HL-60 (cell line): ENCODE data around the gene RPL10.
A peak's percentile ranks its signal among the peaks of the same experiment; 100 is the strongest.

Source experiments
- DNase-seq, 2 experiments: peaks; one replicate each; pipeline ENCODE4 v3.0.0-alpha.2; 2010 to 2020; ENCODE audit warnings: low read depth in 1 of 2, low spot score in 1 of 2
- H3K27ac ChIP-seq: fragments of 250-450 bp; sonication (Bioruptor Pico); replicated peaks from 2 replicates; pipeline ENCODE4 v1.5.1; 2020; ENCODE audit warnings: mild to moderate bottlenecking, moderate library complexity
- H3K27me3 ChIP-seq: fragments of 250-450 bp; sonication (Bioruptor Pico); 2 replicates; pipeline ENCODE4 v1.5.1; 2021; ENCODE audit warnings: mild to moderate bottlenecking, moderate library complexity; ENCODE audit not compliant: insufficient read depth, poor library complexity, severe bottlenecking
- H3K4me3 ChIP-seq: replicated peaks from 2 replicates; pipeline ENCODE4 v1.5.1; 2011; ENCODE audit warnings: mild to moderate bottlenecking, control low read depth, low read length; ENCODE audit not compliant: insufficient read depth
- CTCF ChIP-seq: IDR thresholded peaks from one replicate; pipeline ENCODE4 v1.5.1; 2011; ENCODE audit warnings: low read length, control low read depth, inconsistent platforms; ENCODE audit not compliant: insufficient read depth
- GABPA ChIP-seq: IDR thresholded peaks from 2 replicates; pipeline ENCODE4 v1.6.1; 2012; ENCODE audit warnings: low read depth
- POLR2AphosphoS5 ChIP-seq: IDR thresholded peaks from 2 replicates; pipeline ENCODE4 v1.6.1; 2012; ENCODE audit warnings: low read depth
- REST ChIP-seq: IDR thresholded peaks from 2 replicates; pipeline ENCODE4 v1.6.1; 2012; ENCODE audit warnings: low read depth; ENCODE audit not compliant: insufficient replicate concordance
- SPI1 ChIP-seq: IDR thresholded peaks from 2 replicates; pipeline ENCODE4 v1.6.1; 2012; ENCODE audit warnings: low read depth, mild to moderate bottlenecking, borderline replicate concordance

The RPL10 gene

GRCh38 chrX:154443992-154444754, 46.0 kb downstream of the RPL10 start, which contains the start of gene FAM50A:
Gene FAM50A, plus strand, starts transcription at chrX:154444141. Its CDS starts 95 bp downstream, at chrX:154444236.
- H3K27ac ChIP-seq, result no peak within 1 kb of the TSS
- DNase-seq, result peak in 1 of 2 experiments; percentile 42

GRCh38 chrX:154444755-154445246, 46.6 kb downstream of the RPL10 start:
- H3K27me3 ChIP-seq, result no peaks in the 10 kb centered on the region
- peak overlapping the region; percentile 46 for H3K4me3 ChIP-seq
- no peak for TF ChIP-seq POLR2AphosphoS5
- no peak for TF ChIP-seq SPI1
- TF ChIP-seq CTCF, result no peak
- no peak for TF ChIP-seq GABPA
- no peak for TF ChIP-seq REST
- H3K27ac ChIP-seq, result no peak overlapping the region
- DNase-seq, result no peak

More at GRCh38 chrX:154443992-154444754, 46.0 kb downstream of the RPL10 start, which contains the start of gene FAM50A:
- no peaks in the 10 kb centered on the region for H3K27me3 ChIP-seq
- no peak for TF ChIP-seq CTCF
- TF ChIP-seq POLR2AphosphoS5, result no peak
- TF ChIP-seq REST, result no peak
- TF ChIP-seq SPI1, result no peak
- TF ChIP-seq GABPA, result no peak
- H3K4me3 ChIP-seq, result peak within 1 kb of the TSS; percentile 46

GRCh38 chrX:154445776-154446175, 47.6 kb downstream of the RPL10 start:
- no peak for TF ChIP-seq GABPA
- TF ChIP-seq SPI1, result no peak
- no peak for TF ChIP-seq POLR2AphosphoS5
- no peak for TF ChIP-seq REST
- no peak for TF ChIP-seq CTCF
- Histone ChIP-seq H3K27me3 (no peaks in the 10 kb centered on the region), H3K4me3 (no peak overlapping the region), H3K27ac (no peak overlapping the region)
- no peak for DNase-seq
